Measurements from ENCODE around the gene STIMATE. TPM values are rescaled to one million over a fixed set of nuclear protein-coding genes. Genes with fewer than 3 reads are reported as not detected.

The STIMATE gene
- polyA plus RNA-seq, 1 of the 3 experiments (the other 2 are of a cell fraction), result 9.3 TPM

DNA sequence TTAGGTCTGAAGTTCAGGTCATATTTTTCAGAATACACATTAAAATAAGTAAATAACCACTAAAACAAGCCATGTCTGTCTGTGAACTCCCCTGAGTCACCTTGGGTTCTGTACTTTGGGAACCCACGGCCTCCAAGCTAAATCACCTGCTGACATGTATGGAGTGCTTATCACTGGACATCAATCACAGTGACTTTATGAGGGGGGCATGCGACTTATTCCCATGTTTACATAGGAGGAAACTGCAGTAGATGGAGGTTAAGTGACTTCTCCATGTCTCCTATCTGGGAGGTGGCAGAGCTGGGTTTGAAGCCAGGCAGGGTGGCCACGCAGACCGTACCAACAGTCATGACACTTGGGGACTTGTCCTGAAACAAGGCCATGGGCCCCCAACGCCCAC, 75.0 kb downstream of the STIMATE start (continued):
- TF ChIP-seq, protein P1, sequence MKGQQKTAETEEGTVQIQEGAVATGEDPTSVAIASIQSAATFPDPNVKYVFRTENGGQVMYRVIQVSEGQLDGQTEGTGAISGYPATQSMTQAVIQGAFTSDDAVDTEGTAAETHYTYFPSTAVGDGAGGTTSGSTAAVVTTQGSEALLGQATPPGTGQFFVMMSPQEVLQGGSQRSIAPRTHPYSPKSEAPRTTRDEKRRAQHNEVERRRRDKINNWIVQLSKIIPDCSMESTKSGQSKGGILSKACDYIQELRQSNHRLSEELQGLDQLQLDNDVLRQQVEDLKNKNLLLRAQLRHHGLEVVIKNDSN (IDR thresholded peaks at IDR 0.05; ENCODE audit: borderline replicate concordance, low read depth), result no peak
- TF ChIP-seq SMC3 (IDR thresholded peaks at IDR 0.05; ENCODE audit: low read depth, low read length), result no peak
- TF ChIP-seq JUND (IDR thresholded peaks at IDR 0.05), result no peak
- TF ChIP-seq NRF1 (IDR thresholded peaks at IDR 0.05; ENCODE audit: low read depth, low read length), result no peak
- no peak for TF ChIP-seq RXRA (IDR thresholded peaks at IDR 0.05; ENCODE audit: borderline replicate concordance, low read depth)
- no peak for TF ChIP-seq NFIC (IDR thresholded peaks at IDR 0.05; ENCODE audit: borderline replicate concordance)
- TF ChIP-seq, protein P2, sequence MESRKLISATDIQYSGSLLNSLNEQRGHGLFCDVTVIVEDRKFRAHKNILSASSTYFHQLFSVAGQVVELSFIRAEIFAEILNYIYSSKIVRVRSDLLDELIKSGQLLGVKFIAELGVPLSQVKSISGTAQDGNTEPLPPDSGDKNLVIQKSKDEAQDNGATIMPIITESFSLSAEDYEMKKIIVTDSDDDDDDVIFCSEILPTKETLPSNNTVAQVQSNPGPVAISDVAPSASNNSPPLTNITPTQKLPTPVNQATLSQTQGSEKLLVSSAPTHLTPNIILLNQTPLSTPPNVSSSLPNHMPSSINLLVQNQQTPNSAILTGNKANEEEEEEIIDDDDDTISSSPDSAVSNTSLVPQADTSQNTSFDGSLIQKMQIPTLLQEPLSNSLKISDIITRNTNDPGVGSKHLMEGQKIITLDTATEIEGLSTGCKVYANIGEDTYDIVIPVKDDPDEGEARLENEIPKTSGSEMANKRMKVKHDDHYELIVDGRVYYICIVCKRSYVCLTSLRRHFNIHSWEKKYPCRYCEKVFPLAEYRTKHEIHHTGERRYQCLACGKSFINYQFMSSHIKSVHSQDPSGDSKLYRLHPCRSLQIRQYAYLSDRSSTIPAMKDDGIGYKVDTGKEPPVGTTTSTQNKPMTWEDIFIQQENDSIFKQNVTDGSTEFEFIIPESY (IDR thresholded peaks at IDR 0.05; ENCODE audit: borderline replicate concordance, low read depth), result no peak

DNA sequence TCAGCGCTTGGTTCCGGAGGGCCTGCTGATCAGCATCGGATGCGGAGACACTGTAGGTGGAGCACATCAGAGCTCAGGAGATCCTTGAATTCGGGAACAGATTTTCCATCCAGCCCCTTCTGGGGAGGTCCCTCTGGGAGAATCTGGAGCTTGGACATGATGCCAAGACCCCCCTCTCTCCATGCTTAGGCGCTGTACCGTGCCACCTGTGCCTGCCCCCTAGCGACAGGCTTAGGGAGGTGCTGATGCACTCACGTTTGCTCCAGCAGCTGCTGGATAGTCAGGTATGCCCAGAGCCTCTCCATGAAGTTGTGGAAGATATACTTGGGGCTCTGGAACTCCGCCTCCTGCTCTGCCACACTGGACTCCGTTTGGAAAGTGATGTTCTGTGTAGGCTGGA, 76.6 kb downstream of the STIMATE start:
- CTCF ChIA-PET, result interaction anchor here (0.6 to 2.3 kb wide), 9 partner anchors 9 to 313 kb away, joined by 3 to 8 read pairs (median 3); no protein-coding TSS in a partner anchor
- Histone ChIP-seq H3K27me3 (ENCODE audit: insufficient read depth) (no peaks in the 10 kb centered on the region), H3K9me3 (no peaks in the 10 kb centered on the region), H3K36me3 (replicated peaks in 1 of 2; ENCODE audit: control insufficient read depth in 1 of 2, insufficient read depth in 2 of 2, low read length in 1 of 2) (no peaks in the 10 kb centered on the region), H2AFZ (ENCODE audit: low read depth) (no peak overlapping the region), H3K79me2 (ENCODE audit: insufficient read depth) (no peaks in the 10 kb centered on the region), H3F3A (replicated peaks; ENCODE audit: insufficient read depth) (no peaks in the 10 kb centered on the region), H4K20me1 (ENCODE audit: insufficient read depth) (no peaks in the 10 kb centered on the region), H3K9ac (no peak overlapping the region), H3K4me3 (ENCODE audit: low read depth in 2 of 2, low read length in 1 of 2) (no peak overlapping the region), H3K4me2 (no peak overlapping the region), H3K4me1 (ENCODE audit: control insufficient read depth in 1 of 2, insufficient read depth in 2 of 2, low read depth in 1 of 2, low read length in 1 of 2) (no peaks in the 10 kb centered on the region; a peak in 1 of 4 replicates), H3K9me2 (no peaks in the 10 kb centered on the region), H3K27ac (ENCODE audit: low read depth in 2 of 2, low read length in 1 of 2) (no peak overlapping the region)
- peak; percentile 64 for DNase-seq
- POLR2A ChIA-PET, result no interaction called here
- no peak for TF ChIP-seq EP300 (IDR thresholded peaks at IDR 0.05; ENCODE audit: borderline replicate concordance in 1 of 2, low read depth in 1 of 2, low read length in 1 of 2)
- no peak for TF ChIP-seq RCOR1 (IDR thresholded peaks at IDR 0.05; ENCODE audit: low read length)
- TF ChIP-seq, protein P3, sequence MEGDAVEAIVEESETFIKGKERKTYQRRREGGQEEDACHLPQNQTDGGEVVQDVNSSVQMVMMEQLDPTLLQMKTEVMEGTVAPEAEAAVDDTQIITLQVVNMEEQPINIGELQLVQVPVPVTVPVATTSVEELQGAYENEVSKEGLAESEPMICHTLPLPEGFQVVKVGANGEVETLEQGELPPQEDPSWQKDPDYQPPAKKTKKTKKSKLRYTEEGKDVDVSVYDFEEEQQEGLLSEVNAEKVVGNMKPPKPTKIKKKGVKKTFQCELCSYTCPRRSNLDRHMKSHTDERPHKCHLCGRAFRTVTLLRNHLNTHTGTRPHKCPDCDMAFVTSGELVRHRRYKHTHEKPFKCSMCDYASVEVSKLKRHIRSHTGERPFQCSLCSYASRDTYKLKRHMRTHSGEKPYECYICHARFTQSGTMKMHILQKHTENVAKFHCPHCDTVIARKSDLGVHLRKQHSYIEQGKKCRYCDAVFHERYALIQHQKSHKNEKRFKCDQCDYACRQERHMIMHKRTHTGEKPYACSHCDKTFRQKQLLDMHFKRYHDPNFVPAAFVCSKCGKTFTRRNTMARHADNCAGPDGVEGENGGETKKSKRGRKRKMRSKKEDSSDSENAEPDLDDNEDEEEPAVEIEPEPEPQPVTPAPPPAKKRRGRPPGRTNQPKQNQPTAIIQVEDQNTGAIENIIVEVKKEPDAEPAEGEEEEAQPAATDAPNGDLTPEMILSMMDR (IDR thresholded peaks at IDR 0.05), result peak; percentile 46
- 67% methylated on average over 10 of the region's 11 CpGs for WGBS (ENCODE audit: low lambda C conversion rate)

DNA sequence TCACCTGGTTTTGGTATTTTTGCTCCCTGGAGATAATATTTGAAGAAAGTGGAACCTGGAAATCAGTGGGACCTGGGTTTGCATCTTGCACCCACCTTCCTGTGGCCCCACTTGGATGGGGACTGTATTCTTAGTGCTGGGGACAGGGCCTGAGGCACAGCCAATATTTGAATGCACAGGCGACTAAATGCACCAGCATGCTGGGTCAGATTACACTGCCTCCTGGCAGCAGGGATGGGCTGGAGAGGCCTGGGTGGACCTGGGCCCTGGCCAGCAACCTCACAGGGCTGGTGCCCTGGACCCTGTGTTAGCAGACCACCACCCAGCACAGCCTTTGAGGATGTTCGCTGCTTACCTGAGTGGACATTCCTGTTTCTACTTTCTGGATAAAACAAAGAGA, 77.4 kb downstream of the STIMATE start:
- H3K9me3 ChIP-seq, result no peaks in the 10 kb centered on the region
- H4K20me1 ChIP-seq (ENCODE audit: insufficient read depth), result no peaks in the 10 kb centered on the region
- no peak overlapping the region for H3K4me2 ChIP-seq
- no peak overlapping the region for H3K9ac ChIP-seq
- no peak overlapping the region for H3K4me3 ChIP-seq (ENCODE audit: low read depth in 2 of 2, low read length in 1 of 2)
- no peak for DNase-seq
- H2AFZ ChIP-seq (ENCODE audit: low read depth), result no peak overlapping the region
- ChIA-PET CTCF (interaction anchor here (0.6 to 2.3 kb wide), 4 partner anchors 8 to 189 kb away, joined by 3 to 8 read pairs (median 4); no protein-coding TSS in a partner anchor), POLR2A (no interaction called here)
- H3K4me1 ChIP-seq (ENCODE audit: control insufficient read depth in 1 of 2, insufficient read depth in 2 of 2, low read depth in 1 of 2, low read length in 1 of 2), result no peaks in the 10 kb centered on the region; a peak in 1 of 4 replicates
- H3F3A ChIP-seq (replicated peaks; ENCODE audit: insufficient read depth), result no peaks in the 10 kb centered on the region
- WGBS (ENCODE audit: low lambda C conversion rate), result no CpG with 5 or more reads among the region's 2 CpGs
- no peak overlapping the region for H3K27ac ChIP-seq (ENCODE audit: low read depth in 2 of 2, low read length in 1 of 2)
- no peaks in the 10 kb centered on the region for H3K79me2 ChIP-seq (ENCODE audit: insufficient read depth)
- no peaks in the 10 kb centered on the region for H3K9me2 ChIP-seq
- H3K36me3 ChIP-seq (replicated peaks in 1 of 2; ENCODE audit: control insufficient read depth in 1 of 2, insufficient read depth in 2 of 2, low read length in 1 of 2), result no peaks in the 10 kb centered on the region
- no peaks in the 10 kb centered on the region for H3K27me3 ChIP-seq (ENCODE audit: insufficient read depth)
- TF ChIP-seq FOXJ3 (CRISPR knock-in tag; IDR thresholded peaks at IDR 0.05), result no peak
- no peak for TF ChIP-seq RCOR1 (IDR thresholded peaks at IDR 0.05; ENCODE audit: low read length)
- no peak for TF ChIP-seq CHD2 (IDR thresholded peaks at IDR 0.05; ENCODE audit: low read length, partially characterized antibody)
- no peak for TF ChIP-seq POLR2AphosphoS5 (IDR thresholded peaks at IDR 0.05; ENCODE audit: low read depth, low read length)
- TF ChIP-seq GABPA (IDR thresholded peaks at IDR 0.05; ENCODE audit: low read depth), result no peak
- TF ChIP-seq TAF1 (IDR thresholded peaks at IDR 0.05; ENCODE audit: borderline replicate concordance, low read depth, low read length), result no peak
- TF ChIP-seq, protein P3 (IDR thresholded peaks at IDR 0.05), result no peak
